SK-N-SH treated with all-trans-retinoic acid at 6 μM for 48 hours (cell line): ENCODE results near the gene NUP43.
"Not testable (repeated sequence)": the region's sequence is repeated elsewhere in the genome, so short reads cannot be mapped to it uniquely, and the experiment has no call there.

ENCODE experiments used
- ATAC-seq: fragments of 200-7000 bp; cut with Tn5 transposase; 3 replicates; pipeline ENCODE4 v1.9.1; 2020; ENCODE audit warnings: mild to moderate bottlenecking, moderate library complexity
- ARNTL ChIP-seq: fragments of 450-650 bp; formaldehyde crosslinking; IDR thresholded peaks from 2 replicates; pipeline ENCODE4 v1.5.0; 2020; ENCODE audit warnings: low read depth, mild to moderate bottlenecking, moderate library complexity, borderline replicate concordance
- BACH2 ChIP-seq: fragments of 250-450 bp; sonication (Bioruptor Pico); IDR thresholded peaks from 2 replicates; pipeline ENCODE4 v1.9.0; 2021; ENCODE audit warnings: mild to moderate bottlenecking, borderline replicate concordance
- CREB5 ChIP-seq: fragments of 250-450 bp; sonication (Bioruptor Pico); IDR thresholded peaks from 2 replicates; pipeline ENCODE4 v1.5.1; 2020; ENCODE audit warnings: low read depth, mild to moderate bottlenecking, moderate library complexity
- CSDC2 ChIP-seq: fragments of 250-450 bp; sonication (Bioruptor Pico); IDR thresholded peaks from 2 replicates; pipeline ENCODE4 v1.5.0; 2020; ENCODE audit warnings: mild to moderate bottlenecking, moderate library complexity
- ESRRG ChIP-seq: fragments of 250-450 bp; sonication (Bioruptor Pico); IDR thresholded peaks from 2 replicates; pipeline ENCODE4 v1.6.1; 2021; ENCODE audit warnings: mild to moderate bottlenecking
- GLIS3 ChIP-seq: fragments of 250-450 bp; sonication (Bioruptor Pico); IDR thresholded peaks from 2 replicates; pipeline ENCODE4 v1.5.0; 2020; ENCODE audit warnings: mild to moderate bottlenecking, moderate library complexity
- ISL1 ChIP-seq: fragments of 250-450 bp; sonication (Bioruptor Pico); IDR thresholded peaks from 2 replicates; pipeline ENCODE4 v2.1.2; 2022; ENCODE audit warnings: mild to moderate bottlenecking, moderate library complexity
- OSR1 ChIP-seq: fragments of 250-450 bp; sonication (Bioruptor Pico); IDR thresholded peaks from 2 replicates; pipeline ENCODE4 v1.8.0; 2022; ENCODE audit warnings: moderate library complexity, mild to moderate bottlenecking, inconsistent platforms
- PATZ1 ChIP-seq: fragments of 250-450 bp; sonication (Bioruptor Pico); IDR thresholded peaks from 2 replicates; pipeline ENCODE4 v1.8.0; 2020; ENCODE audit warnings: mild to moderate bottlenecking, moderate library complexity, borderline replicate concordance
- POU6F1 ChIP-seq: fragments of 250-450 bp; sonication (Bioruptor Pico); IDR thresholded peaks from 2 replicates; pipeline ENCODE4 v1.8.0; 2021; ENCODE audit warnings: low read depth, mild to moderate bottlenecking, moderate library complexity, borderline replicate concordance
- PPARA ChIP-seq: fragments of 250-450 bp; sonication (Bioruptor Pico); IDR thresholded peaks from 2 replicates; pipeline ENCODE4 v1.5.0; 2020; ENCODE audit warnings: mild to moderate bottlenecking, borderline replicate concordance
- RARB ChIP-seq: fragments of 250-450 bp; sonication (Bioruptor Pico); IDR thresholded peaks from 2 replicates; pipeline ENCODE4 v1.8.0; 2021; ENCODE audit warnings: mild to moderate bottlenecking, moderate library complexity
- SNAI2 ChIP-seq: fragments of 250-450 bp; sonication (Bioruptor Pico); IDR thresholded peaks from 2 replicates; pipeline ENCODE4 v1.5.0; 2020; ENCODE audit warnings: mild to moderate bottlenecking, moderate library complexity
- TCF4 ChIP-seq: fragments of 250-450 bp; sonication (Bioruptor Pico); IDR thresholded peaks from 2 replicates; pipeline ENCODE4 v1.8.0; 2021; ENCODE audit warnings: mild to moderate bottlenecking, moderate library complexity, borderline replicate concordance
- TOX ChIP-seq: fragments of 250-450 bp; sonication (Bioruptor Pico); IDR thresholded peaks from 2 replicates; pipeline ENCODE4 v1.8.0; 2021; ENCODE audit warnings: mild to moderate bottlenecking, moderate library complexity, borderline replicate concordance
- TSHZ2 ChIP-seq: fragments of 250-450 bp; sonication (Bioruptor Pico); IDR thresholded peaks from 2 replicates; pipeline ENCODE4 v1.5.0; 2020; ENCODE audit warnings: mild to moderate bottlenecking, moderate library complexity
- ZC3H10 ChIP-seq: fragments of 250-450 bp; sonication (Bioruptor Pico); IDR thresholded peaks from 2 replicates; pipeline ENCODE4 v1.5.1; 2021; ENCODE audit warnings: mild to moderate bottlenecking, moderate library complexity
- ZFP3 ChIP-seq: fragments of 250-450 bp; sonication (Bioruptor Pico); IDR thresholded peaks from 2 replicates; pipeline ENCODE4 v1.5.0; 2020; ENCODE audit warnings: mild to moderate bottlenecking, moderate library complexity
- ZNF565 ChIP-seq: fragments of 450-650 bp; formaldehyde crosslinking; conservative IDR thresholded peaks from 2 replicates; pipeline ENCODE4 v1.5.0; 2020; ENCODE audit warnings: low read depth, mild to moderate bottlenecking, moderate library complexity
- ZNF70 ChIP-seq: fragments of 450-650 bp; formaldehyde crosslinking; IDR thresholded peaks from 2 replicates; pipeline ENCODE4 v1.5.0; 2020; ENCODE audit warnings: mild to moderate bottlenecking, moderate library complexity

NUP43 gene

GRCh38 chr6:149683256-149683859 is 63.0 kb downstream of the NUP43 start (continued):
- TF ChIP-seq ZNF565 (no peak), BACH2 (CRISPR knock-in tag) (no peak), SNAI2 (no peak)

GRCh38 chr6:149681845-149682244 is 64.5 kb downstream of the NUP43 start:
- ATAC-seq = not testable (repeated sequence)

- ATAC-seq = no peak
- TF ChIP-seq BACH2 (CRISPR knock-in tag) (no peak), CREB5 (no peak), ESRRG (CRISPR knock-in tag) (no peak), ZNF565 (no peak), ZNF70 (CRISPR knock-in tag) (no peak), OSR1 (CRISPR knock-in tag) (no peak), GLIS3 (CRISPR knock-in tag) (no peak), RARB (no peak), TOX (CRISPR knock-in tag) (no peak), CSDC2 (no peak), ISL1 (CRISPR knock-in tag) (no peak), ARNTL (CRISPR knock-in tag) (no peak), ZC3H10 (CRISPR knock-in tag) (no peak), TCF4 (no peak), POU6F1 (CRISPR knock-in tag) (no peak), TSHZ2 (CRISPR knock-in tag) (no peak), PPARA (no peak), ZFP3 (CRISPR knock-in tag) (no peak), PATZ1 (no peak)
Measured at GRCh38 chr6:149681209-149681608, 65.1 kb downstream of the NUP43 start.

GRCh38 chr6:149680503-149680902 is 65.8 kb downstream of the NUP43 start:
- TF ChIP-seq TCF4 = no peak
- TF ChIP-seq ZFP3 (CRISPR knock-in tag) = no peak
- TF ChIP-seq TOX (CRISPR knock-in tag) = no peak
- no peak for TF ChIP-seq ZC3H10 (CRISPR knock-in tag)
- ATAC-seq = no peak
